HG02678 (cell line): ENCODE results near the gene NRF1.
"Not testable (repeated sequence)": the region's sequence is repeated elsewhere in the genome, so short reads cannot be mapped to it uniquely, and the experiment has no call there.

Experiments
- ATAC-seq: cut with Tn5 transposase; IDR thresholded peaks from one replicate; pipeline ENCODE4 v1.9.1; 2021; ENCODE audit warnings: mild to moderate bottlenecking, moderate library complexity; ENCODE audit not compliant: unreplicated experiment

Gene NRF1

DNA sequence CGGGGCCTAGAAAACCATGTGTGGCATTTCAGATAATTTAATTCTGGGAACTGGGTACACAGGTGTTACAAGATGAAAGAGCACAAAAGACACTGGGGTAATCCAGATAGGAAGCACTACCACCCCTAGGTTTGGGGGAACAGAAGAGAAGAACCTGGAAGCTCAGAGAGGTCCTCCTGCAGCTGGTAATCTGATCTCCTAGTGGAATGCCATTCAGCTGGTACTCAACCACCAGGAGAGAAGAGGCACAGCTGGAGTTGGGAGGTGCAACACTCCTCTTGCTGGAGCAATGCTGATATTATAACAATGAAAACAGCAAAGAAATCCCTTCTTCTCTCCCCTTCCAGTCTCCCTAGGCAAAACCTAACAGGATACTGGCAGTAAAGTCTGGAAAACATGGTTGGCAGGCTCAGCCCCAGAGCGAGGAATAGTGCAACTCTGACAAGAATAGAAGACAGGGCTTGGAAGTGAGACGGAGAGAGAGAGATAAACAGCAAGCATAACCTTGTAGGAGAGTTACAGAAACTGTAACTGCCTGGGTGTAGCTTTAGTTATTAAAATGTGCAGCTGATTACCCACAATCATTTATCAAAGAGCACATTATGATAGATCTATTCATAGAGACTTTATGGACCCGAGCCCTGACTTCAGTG, 35.0 kb downstream of the NRF1 start:
- no peak for ATAC-seq

DNA sequence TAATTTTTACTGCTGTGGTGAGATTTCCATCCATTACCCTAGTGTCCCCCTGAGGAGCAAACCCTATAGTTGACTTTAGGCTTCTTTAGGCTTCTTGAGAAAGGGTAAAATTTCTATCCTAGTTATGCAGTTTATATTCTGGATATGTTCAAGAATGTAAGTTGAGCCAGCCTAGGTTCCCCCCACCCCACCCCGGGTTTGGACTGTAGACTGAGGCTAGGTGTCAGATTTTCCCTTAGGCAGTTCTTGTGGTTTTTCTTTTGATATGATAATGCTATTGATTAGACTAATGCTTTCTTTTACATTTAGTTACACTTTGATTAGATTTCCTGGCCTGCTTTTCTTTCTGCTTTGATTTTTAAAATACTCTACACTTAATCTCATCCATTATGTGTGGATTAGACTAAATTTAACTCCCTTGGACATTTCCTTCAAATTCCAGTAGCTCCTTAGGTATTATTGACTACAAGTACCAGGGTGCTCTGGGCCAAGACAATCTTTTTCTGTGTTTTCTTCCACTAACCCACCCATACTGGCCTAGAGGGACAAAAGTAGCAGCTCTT, 37.7 kb downstream of the NRF1 start:
- ATAC-seq = no peak

DNA sequence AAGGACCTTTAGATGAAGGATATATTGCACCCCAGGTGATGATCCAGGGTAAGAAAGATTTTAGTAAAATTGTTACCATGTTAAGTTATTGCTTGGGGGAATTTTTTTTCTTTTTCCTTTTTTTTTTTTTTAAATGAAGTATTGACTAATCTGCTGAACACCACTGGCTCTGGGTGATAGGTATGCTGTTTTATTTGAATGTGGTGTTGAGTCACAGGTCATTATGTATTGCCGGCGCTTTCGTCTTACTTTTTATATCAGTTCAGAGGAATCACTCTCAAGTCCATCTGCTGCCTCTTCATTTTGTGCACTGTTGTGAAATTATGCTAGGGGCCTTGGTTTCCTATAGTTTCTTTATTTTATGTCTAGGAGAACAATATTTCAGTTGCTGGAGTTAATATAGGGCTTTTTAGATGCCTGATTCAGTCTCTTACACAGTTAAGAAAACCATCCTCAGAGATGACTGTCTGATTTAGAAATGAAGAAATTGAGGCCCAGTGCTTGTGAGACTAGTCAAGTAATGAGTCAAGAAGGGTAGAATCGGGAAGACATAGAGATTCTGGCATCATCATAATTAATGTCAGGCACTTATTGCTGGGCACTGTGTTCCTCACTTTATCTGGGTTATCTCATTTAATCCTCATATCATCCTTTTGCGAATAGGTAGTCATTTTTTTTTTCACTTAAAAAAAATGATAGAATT, 38.7 kb downstream of the NRF1 start:
- no peak for ATAC-seq

- no peak for ATAC-seq
Measured at GRCh38 chr7:129652914-129653313, 41.4 kb downstream of the NRF1 start.

DNA sequence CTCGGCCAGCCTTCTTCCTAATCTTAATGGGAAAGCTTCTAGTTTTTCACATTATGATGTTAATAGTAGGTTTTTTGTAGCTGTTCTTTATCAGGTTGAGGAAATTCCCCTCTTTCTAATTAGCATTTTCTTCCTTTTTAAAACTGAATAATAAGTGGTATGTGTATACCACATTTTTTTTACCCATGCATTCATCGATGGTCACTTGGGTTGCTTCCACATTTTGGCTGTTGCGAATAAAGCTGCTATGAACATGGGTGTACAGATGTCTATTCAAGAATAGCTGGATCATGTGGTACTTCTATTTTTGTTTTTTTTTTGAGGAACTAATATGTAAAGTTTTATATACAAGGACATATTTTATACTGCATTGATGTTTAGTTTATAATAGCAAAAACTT, 44.3 kb downstream of the NRF1 start:
- no peak for ATAC-seq

- ATAC-seq = no peak
Measured at GRCh38 chr7:129657363-129657762, 45.8 kb downstream of the NRF1 start.

GRCh38 chr7:129659907-129660306, 48.4 kb downstream of the NRF1 start:
- not testable (repeated sequence) for ATAC-seq

GRCh38 chr7:129661645-129662182, 50.2 kb downstream of the NRF1 start:
- ATAC-seq = no peak

DNA sequence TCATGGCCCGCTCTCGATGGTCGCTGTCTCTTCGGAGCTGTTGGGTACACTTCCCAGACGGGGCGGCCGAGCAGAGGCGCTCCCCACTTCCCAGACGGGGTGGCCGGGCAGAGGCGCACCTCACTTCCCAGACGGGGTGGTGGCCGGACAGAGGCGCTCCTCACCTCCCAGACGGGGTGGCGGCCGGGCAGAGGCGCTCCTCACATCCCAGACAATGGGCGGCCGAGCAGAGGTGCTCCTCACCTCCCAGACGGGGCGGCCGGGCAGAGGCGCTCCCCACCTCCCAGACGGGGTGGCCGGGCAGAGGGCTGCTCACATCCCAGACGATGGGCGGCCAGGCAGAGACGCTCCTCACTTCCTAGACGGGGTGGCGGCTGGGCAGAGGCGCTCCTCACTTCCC, 51.7 kb downstream of the NRF1 start:
- not testable (repeated sequence) for ATAC-seq

DNA sequence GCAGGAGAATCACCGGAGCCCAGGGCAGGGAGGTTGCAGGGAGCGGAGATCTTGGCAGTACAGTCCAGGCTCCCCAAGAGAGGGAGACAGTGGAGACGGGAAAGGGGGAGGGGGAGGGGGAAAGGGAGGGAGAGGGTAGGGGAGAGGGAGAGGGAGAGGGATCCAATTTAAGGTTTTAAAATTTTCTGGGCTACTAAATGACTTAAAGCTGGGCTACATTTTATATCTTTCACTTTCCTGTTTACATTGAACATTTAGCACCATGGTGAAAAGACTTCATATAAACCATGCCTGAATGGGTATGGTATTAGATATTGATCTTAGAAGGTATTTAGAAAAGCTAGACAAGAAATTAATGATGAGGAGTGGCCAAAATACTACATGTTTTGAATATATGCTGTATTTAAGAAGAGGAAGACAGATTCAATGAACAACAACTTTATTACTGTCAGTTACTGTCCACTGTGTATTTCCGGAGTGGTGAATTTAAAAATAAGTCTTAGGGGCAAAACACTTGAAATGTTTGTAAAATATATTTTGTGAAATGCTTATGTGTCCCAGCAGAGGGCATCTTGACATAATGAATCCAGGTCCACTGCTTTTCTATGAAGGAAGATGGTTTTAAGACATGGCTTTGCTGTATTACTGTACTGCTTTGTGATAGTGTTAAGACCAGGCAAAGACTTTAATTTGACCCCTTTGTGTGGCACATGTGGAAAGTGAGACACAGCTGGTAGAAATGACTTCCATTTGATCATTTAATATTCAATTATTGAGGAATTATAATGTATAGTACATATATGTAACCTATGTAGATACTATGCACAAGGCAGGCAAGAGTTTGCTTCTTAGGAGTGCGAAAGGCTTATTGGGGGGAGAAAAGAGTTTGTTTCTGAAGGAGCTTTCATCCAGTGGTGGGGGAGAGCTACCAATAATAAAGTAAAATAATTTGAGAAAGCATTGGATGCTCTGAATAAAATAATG, 52.8 kb downstream of the NRF1 start:
- ATAC-seq = no peak

DNA sequence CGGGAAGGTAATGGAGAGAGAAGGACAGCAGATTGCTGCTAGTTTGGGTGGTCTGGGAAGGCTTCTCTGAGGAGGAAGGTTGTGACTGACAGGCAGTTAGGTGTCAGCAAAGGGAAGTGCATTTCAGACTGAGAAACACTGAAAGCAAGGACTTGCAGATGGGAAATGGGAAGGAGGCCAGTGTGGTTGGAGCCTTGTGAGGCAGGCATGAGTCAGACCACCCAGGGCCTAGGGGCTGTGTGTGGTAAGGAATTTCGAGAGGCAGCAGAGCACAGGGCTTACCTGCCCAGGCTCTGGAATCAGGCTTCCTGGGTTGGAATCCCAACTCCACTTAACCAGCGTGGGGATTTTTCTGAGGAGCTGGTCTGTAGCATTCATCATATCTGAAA, 53.5 kb downstream of the NRF1 start:
- ATAC-seq = no peak

DNA sequence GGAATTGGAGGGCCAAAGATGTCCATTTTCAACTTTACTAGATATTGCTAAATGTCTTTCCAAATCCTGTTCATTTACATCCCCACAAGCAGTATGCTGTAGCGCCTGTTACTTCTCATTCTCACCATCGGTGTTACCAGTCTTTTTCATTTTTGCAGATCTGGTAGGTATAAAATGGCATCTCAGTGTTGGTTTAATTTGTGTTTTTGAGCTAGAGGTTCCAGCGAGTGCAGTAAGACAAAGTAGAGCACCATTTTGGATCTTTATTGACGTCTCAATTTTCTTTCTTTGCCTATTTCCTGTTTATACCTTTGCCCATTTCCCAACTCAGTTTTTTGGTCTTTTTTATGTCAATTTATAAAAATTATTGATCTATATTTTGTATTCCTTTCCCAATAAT, 55.6 kb downstream of the NRF1 start:
- ATAC-seq = no peak

DNA sequence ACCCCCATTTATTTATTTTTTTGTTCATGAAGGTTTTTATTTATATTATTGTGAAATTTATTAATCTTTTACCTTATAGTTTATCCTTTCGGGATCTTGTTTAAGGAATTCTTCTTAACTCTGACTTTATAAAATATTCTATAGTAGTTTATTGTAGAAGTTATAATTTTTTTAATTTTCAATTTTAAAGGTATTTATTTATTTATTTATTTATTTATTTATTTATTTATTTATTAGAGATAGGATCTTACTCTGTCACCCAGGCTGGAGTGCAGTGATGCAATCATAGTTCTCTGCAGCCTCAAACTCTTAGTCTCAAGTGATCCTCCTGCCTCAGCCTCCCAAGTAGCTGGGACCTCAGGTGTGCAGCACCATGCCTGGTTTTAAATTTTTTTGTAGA, 56.0 kb downstream of the NRF1 start:
- no peak for ATAC-seq

DNA sequence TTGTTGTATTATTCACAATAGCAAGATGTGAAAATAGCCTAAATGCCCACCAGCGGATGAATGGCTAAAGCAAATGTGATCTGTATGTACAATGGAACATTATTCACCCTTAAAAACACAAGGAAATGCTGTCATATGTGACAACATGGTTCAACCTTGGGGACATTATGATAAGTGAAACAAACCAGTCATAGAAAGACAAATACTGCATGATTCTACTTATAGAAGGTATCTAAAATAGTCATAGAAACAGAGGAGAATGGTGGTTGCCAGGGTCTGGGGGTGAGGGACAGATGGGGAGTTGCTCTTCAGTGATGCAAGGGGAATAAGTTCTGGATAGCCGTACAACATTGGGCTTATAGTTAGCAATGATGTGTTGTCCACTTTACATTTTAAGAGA, 58.4 kb downstream of the NRF1 start:
- no peak for ATAC-seq

DNA sequence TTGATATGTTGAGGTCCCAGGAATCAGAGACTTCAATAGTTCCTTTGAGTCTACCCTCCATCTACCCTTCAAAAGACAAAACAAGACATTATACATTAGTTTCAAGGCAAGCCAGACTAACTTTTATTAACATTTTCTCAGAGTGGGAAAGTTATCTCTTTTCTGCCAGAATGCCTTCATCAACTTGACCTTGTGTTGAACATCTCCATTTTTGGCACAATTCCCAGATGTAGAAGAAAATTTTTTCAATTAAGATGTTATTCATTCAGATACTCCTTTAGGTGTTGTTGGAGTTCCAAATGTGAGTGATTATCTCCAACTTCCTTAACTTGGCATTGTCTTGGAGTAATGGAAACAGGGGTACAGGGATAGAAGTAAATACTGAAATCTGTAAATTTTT, 59.1 kb downstream of the NRF1 start:
- ATAC-seq = no peak

DNA sequence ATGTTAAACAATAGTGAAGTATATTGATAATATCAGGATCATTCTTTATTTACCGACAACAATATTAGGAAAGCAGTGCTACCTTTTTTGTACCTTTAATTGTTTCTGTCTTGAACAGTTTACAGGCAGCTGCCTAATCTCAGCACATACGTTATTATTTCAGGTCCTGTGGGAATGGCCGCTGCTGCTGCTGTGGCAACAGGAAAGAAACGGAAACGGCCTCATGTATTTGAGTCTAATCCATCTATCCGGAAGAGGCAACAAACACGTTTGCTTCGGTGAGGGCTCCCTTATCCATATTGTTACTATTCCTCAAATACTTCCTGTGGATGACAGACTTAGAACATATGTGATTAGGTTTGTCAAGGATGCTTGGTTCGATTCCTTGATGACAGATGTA, 59.7 kb downstream of the NRF1 start:
- no peak for ATAC-seq

- ATAC-seq = not testable (repeated sequence)
Measured at GRCh38 chr7:129674475-129674874, 63.0 kb downstream of the NRF1 start.

DNA sequence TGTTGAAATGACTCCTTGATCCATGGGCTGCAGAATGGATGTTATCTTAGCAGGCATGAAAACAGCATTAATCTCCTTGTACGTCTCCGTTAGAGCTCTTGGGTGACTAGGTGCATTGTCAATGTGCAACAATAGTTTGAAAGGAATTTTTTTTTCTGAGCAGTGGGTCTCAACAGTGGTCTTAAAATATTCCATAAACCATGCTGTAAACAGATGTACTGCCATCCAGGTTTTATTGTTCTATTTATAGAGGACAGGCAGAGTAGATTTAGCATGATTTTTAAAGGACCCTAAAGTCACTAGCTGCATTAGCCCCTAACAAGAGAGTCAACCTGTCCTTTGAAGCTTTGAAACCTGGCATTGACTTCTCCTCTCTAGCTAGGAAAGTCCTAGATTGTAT, 64.0 kb downstream of the NRF1 start:
- no peak for ATAC-seq

DNA sequence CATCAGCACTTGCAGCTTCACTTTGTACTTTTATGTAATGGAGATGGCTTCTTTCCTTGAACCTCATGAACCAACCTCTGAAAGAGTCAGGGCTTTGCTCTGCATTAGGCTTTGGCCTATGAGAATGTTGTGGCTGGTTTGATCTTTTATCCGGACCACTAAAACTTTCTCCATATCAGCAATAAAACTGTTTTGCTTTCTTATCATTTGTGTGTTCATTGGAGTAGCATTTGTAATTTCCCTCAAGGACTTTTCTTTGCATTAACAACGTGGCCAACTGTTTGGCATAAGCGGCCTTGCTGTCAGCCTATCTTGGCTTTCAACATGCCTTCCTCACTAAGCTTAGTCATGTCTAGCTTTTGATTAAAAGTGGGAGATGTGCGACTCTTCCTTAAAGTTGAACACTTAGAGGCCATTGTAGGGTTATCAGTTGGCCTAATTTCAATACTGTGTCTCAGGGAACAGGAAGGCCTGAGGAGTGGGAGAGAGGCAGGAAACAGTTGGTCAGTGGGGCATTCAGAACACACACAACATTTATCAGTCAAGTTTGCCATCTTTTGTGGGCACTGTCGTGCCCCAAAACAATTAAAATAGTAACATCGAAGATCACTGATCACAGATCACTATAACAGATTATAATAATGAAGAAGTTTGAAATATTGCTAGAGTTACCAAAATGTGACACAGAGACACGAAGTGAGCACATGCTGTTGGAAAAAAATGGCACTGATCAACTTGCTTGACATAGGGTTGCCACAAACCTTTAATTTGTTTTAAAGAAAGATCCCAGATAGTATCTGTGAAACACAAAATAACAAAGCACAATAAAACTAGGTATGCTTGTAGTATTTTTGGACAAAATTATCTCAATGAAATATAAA, 64.7 kb downstream of the NRF1 start:
- ATAC-seq = no peak

DNA sequence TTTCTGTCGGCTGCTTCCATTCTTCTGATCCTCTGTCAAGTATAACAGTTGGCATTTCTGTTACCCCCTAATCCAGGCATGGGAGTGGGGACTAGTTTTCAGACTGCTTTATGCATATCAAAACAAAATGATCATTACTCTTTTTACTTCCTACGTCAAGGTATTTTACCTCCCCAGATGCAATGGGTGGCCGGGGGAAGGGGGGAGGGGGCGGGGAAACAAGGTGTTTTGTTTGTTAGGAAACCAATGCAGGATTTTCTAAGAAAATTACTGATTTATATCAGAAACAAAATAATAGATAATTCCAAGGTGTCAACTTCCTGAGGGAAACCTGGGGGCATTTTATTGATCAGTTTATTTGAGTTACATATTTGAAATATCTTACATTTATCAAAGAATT, 66.3 kb downstream of the NRF1 start:
- no peak for ATAC-seq
